ENCODE measurements around the gene VTA1.

VTA1 gene

DNA sequence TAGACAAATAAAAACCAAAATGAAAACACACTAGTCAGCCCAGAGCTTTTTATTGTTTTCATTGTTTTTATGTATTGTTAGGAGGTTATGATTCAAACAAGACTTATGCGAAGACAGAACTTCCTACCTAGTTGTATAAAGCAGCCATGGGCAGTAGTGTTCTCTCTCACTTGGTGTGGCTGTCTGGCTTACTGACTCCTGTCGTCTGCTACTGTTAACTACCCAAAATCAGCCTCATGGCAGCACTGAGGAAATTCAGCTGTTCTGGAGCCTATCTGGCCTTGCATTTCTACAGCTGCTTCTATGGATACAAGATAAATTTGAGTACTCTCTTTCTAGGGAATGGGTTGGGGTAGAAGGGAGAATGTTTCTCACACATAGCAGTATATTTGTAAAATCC lies 20.4 kb downstream of the VTA1 start:
- H3K4me3 ChIP-seq (ENCODE audit: control insufficient read depth, low read depth, low read length) = no peak overlapping the region
- TF ChIP-seq CTCF (IDR thresholded peaks at IDR 0.05; ENCODE audit: control insufficient read depth, insufficient read depth, low read depth, low read length, missing control alignments) = no peak
- DNase-seq (ENCODE audit: low read depth) = no peak

GRCh38 chr6:142171351-142171750 lies 24.3 kb downstream of the VTA1 start:
- no peak for DNase-seq (ENCODE audit: low read depth)
- no peak for TF ChIP-seq CTCF (IDR thresholded peaks at IDR 0.05; ENCODE audit: control insufficient read depth, insufficient read depth, low read depth, low read length, missing control alignments)
- no peak overlapping the region for H3K4me3 ChIP-seq (ENCODE audit: control insufficient read depth, low read depth, low read length)

DNA sequence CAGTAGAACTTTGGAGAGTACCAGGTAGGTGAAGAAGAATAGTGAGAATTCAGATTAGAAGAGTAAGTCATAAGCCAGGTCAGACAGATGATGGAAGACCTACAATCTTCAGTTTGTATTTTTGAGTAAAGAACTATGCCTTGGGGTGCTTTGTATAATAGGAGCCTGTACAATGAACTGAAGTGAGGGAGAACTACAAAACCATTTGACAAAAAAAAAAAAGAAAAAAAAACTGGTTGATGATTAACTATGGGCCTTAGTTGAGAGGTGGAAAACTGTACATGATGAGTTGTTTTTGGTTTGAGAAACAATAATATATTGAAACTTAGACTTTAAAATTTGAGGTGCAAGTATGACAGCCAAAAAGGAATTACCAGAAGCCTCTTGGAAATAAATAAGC lies 25.7 kb downstream of the VTA1 start:
- no peak for DNase-seq (ENCODE audit: low read depth)
- TF ChIP-seq CTCF (IDR thresholded peaks at IDR 0.05; ENCODE audit: control insufficient read depth, insufficient read depth, low read depth, low read length, missing control alignments) = no peak
- H3K4me3 ChIP-seq (ENCODE audit: control insufficient read depth, low read depth, low read length) = no peak overlapping the region

DNA sequence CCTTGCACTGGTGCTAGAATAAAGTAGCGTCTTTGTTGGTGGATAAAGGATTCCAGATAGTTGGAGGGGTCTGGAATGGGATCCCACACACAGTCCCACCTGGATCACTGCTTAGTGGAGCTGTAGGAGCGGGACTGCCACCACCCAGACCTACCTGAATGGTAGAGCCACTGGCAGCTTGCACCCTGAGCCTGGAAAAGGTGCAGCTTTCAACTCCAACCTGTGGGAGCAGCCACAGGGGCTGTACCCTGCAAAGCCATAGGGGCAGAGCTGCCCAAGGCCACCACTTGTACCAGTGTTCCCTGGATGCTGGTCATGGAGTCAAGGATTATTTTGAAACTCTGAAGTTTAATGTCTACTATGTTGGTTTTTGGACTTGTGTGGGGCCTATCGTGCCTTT lies 26.9 kb downstream of the VTA1 start:
- no peak for TF ChIP-seq CTCF (IDR thresholded peaks at IDR 0.05; ENCODE audit: control insufficient read depth, insufficient read depth, low read depth, low read length, missing control alignments)
- no peak for DNase-seq (ENCODE audit: low read depth)
- H3K4me3 ChIP-seq (ENCODE audit: control insufficient read depth, low read depth, low read length) = no peak overlapping the region

GRCh38 chr6:142174703-142175102 lies 27.6 kb downstream of the VTA1 start:
- no peak for DNase-seq (ENCODE audit: low read depth)
- no peak overlapping the region for H3K4me3 ChIP-seq (ENCODE audit: control insufficient read depth, low read depth, low read length)
- no peak for TF ChIP-seq CTCF (IDR thresholded peaks at IDR 0.05; ENCODE audit: control insufficient read depth, insufficient read depth, low read depth, low read length, missing control alignments)

DNA sequence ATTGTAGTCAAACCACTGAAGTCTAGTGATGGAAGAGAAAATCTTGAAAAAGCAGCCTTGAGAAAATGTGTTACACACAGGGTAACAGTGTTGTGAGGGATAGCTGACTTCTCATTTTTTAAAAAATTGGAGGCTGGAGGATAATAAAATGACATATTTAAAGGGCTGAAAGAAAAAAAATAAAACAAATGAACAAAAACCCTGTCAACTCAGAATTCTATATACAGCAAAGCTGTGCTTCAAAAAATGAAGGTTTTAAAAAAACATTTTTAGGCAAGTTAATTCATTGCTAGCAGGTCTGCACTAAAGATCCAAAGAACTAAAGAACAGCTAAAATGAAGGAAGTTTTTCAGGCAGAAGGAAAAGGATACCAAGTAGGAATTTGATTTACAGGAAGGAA lies 31.1 kb downstream of the VTA1 start:
- TF ChIP-seq CTCF (IDR thresholded peaks at IDR 0.05; ENCODE audit: control insufficient read depth, insufficient read depth, low read depth, low read length, missing control alignments) = no peak
- H3K4me3 ChIP-seq (ENCODE audit: control insufficient read depth, low read depth, low read length) = no peak overlapping the region
- no peak for DNase-seq (ENCODE audit: low read depth)

DNA sequence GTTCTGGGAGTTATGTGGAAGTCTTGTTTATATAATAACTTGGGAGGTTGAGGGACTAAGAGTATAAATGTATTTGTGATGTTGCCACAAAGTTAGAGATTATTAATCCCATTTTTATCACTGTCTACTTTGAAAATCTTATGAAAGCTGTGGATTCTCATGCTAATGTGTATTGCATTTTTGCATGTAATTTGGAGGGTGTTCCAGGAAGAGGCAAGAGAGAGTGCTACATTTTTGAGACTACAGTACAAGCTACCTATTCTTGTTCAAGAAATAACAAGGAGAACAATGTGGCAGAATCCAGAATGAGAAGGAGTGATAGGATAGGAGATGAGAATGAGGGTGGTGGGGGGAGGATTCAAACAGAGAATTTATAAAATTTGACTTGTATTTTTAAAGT lies 34.9 kb downstream of the VTA1 start:
- no peak for DNase-seq (ENCODE audit: low read depth)
- H3K4me3 ChIP-seq (ENCODE audit: control insufficient read depth, low read depth, low read length) = no peak overlapping the region
- no peak for TF ChIP-seq CTCF (IDR thresholded peaks at IDR 0.05; ENCODE audit: control insufficient read depth, insufficient read depth, low read depth, low read length, missing control alignments)
